Thyroid gland (tissue), 4 donors: ENCODE data around the gene RCOR1.

Experiments used
- CTCF ChIP-seq, 6 experiments: fragments of 200-600 bp in 3 of 6; fragments of 450-650 bp in 3 of 6; sonication (generic) in 3 of 6; IDR thresholded peaks; one replicate each; pipeline ENCODE4 v1.5.1; 2016 to 2019; ENCODE audit warnings: antibody characterized with exemption in 6 of 6, mild to moderate bottlenecking in 2 of 6, inconsistent platforms in 1 of 6, moderate library complexity in 1 of 6
- POLR2A ChIP-seq, 2 donors: fragments of 450-650 bp; IDR thresholded peaks; one replicate each; pipeline ENCODE4 v1.6.1; 2017; ENCODE audit warnings: antibody characterized with exemption in 2 of 2, mild to moderate bottlenecking in 2 of 2, moderate library complexity in 1 of 2

- TF ChIP-seq POLR2A (IDR thresholded peaks at IDR 0.05) = no peak
- TF ChIP-seq CTCF (IDR thresholded peaks at IDR 0.05) = no peak
These were observed 70.4 kb downstream of the RCOR1 start for GRCh38 chr14:102662636-102663430.
